CD4-positive, alpha-beta T cell (primary cell): ENCODE data around the gene MED13. TPM values are rescaled to one million over a fixed set of nuclear protein-coding genes. Genes with fewer than 3 reads are reported as not detected.

Experiments
- ATAC-seq: fragments of 200-7000 bp; cut with Tn5 transposase; one replicate; pipeline ENCODE4 v1.10.0; 2022; ENCODE audit warnings: mild to moderate bottlenecking; ENCODE audit not compliant: poor library complexity
- CTCF ChIA-PET: fragments of 350-600 bp; sonication (Branson Sonifier 250); formaldehyde crosslinking; loops from one replicate; lab custom pipeline; 2021; ENCODE audit warnings: antibody characterized with exemption, inconsistent platforms; lab: Charles Lee
- POLR2A ChIA-PET: fragments of 350-600 bp; sonication (Branson Sonifier 250); formaldehyde crosslinking; loops from one replicate; lab custom pipeline; 2021; ENCODE audit warnings: antibody characterized with exemption, inconsistent platforms; lab: Charles Lee
- DNase-seq, 14 experiments: peaks; one replicate each; pipeline ENCODE4 v3.0.0-alpha.2; 2013 to 2020; ENCODE audit warnings: mixed read lengths in 2 of 14
- H3K27ac ChIP-seq, 2 donors: one replicate each; pipeline versions ENCODE4 v1.5.1 to v1.7.0; 2013; ENCODE audit warnings: low read length in 2 of 2, low read depth in 1 of 2, mild to moderate bottlenecking in 1 of 2
- H3K27me3 ChIP-seq, 2 experiments: 1 replicate in 1 of 2; 2 replicates in 1 of 2; pipeline versions ENCODE4 v1.6.1 to v1.7.0; 2013; ENCODE audit warnings: low read length in 2 of 2, control low read depth in 1 of 2, mild to moderate bottlenecking in 1 of 2, moderate library complexity in 1 of 2; ENCODE audit not compliant: insufficient read depth in 2 of 2, control insufficient read depth in 1 of 2
- H3K36me3 ChIP-seq: one replicate; pipeline ENCODE4 v1.6.1; 2013; ENCODE audit warnings: low read length, control low read depth; ENCODE audit not compliant: insufficient read depth
- H3K4me1 ChIP-seq: one replicate; pipeline ENCODE4 v1.6.1; 2013; ENCODE audit warnings: low read length, control low read depth; ENCODE audit not compliant: insufficient read depth
- H3K4me3 ChIP-seq: one replicate; pipeline ENCODE4 v1.5.1; 2013; ENCODE audit warnings: mild to moderate bottlenecking, low read length, moderate library complexity
- H3K9me3 ChIP-seq, 2 experiments: 1 replicate in 1 of 2; 2 replicates in 1 of 2; pipeline versions ENCODE4 v1.6.1 to v1.7.0; 2013; ENCODE audit warnings: low read length in 2 of 2, mild to moderate bottlenecking in 2 of 2, control low read depth in 1 of 2, moderate library complexity in 1 of 2; ENCODE audit not compliant: control insufficient read depth in 1 of 2, insufficient read depth in 1 of 2
- H3K27ac Mint-ChIP-seq: one replicate; pipeline ENCODE4 v1.8.0; 2020; ENCODE audit warnings: mixed read lengths
- H3K27me3 Mint-ChIP-seq: one replicate; pipeline ENCODE4 v1.8.0; 2021; ENCODE audit warnings: mixed read lengths
- H3K36me3 Mint-ChIP-seq: one replicate; pipeline ENCODE4 v1.8.0; 2021; ENCODE audit warnings: low read depth, mixed read lengths
- H3K4me1 Mint-ChIP-seq: one replicate; pipeline ENCODE4 v1.8.0; 2021; ENCODE audit warnings: low read depth, mixed read lengths
- H3K4me3 Mint-ChIP-seq: one replicate; pipeline ENCODE4 v1.8.0; 2020; ENCODE audit warnings: mild to moderate bottlenecking, mixed read lengths
- H3K9me3 Mint-ChIP-seq: one replicate; pipeline ENCODE4 v1.8.0; 2020; ENCODE audit warnings: mixed read lengths
- CTCF ChIP-seq: fragments of 200-600 bp; IDR thresholded peaks from one replicate; pipeline ENCODE4 v1.8.0; 2022; ENCODE audit warnings: antibody characterized with exemption, mild to moderate bottlenecking
- intact Hi-C, 2 experiments: fragments of 100-400 bp; cut with DNase I in 1 of 2; cut with micrococcal nuclease in 1 of 2; formaldehyde crosslinking; loops; one replicate each; pipeline versions ENCODE4 v1.15.1 to v1.9.0; 2023 to 2025; cut with DNase I, micrococcal nuclease
- total RNA-seq, 174 experiments: library from RNA in 2 of 174; stranded (reverse) in 2 of 174; gene quantifications; one replicate each; pipeline ENCODE4 v1.2.3 and lab custom pipeline; 2021 to 2026

Gene MED13
- total RNA-seq, 2 experiments from 2014 or later: 75.7 to 85.8 TPM

GRCh38 chr17:62024866-62025265 is 40.2 kb downstream of the MED13 start:
- Mint-ChIP-seq H3K36me3 (peaks cover 85% of the 10 kb centered on the region), H3K4me1 (peaks cover 20% of the 10 kb centered on the region), H3K27ac (no peak overlapping the region), H3K9me3 (no peaks in the 10 kb centered on the region), H3K27me3 (no peaks in the 10 kb centered on the region), H3K4me3 (no peak overlapping the region)
- POLR2A ChIA-PET: no interaction called here
- H3K36me3 ChIP-seq: peaks cover 76% of the 10 kb centered on the region
- no peaks in the 10 kb centered on the region for H3K9me3 ChIP-seq
- no peaks in the 10 kb centered on the region for H3K4me1 ChIP-seq
- no peaks in the 10 kb centered on the region for H3K27me3 ChIP-seq
- no peak for TF ChIP-seq CTCF
- no peak overlapping the region for H3K4me3 ChIP-seq
- no peak for ATAC-seq
- no peak for DNase-seq
- H3K27ac ChIP-seq: no peak overlapping the region
- CTCF ChIA-PET: no interaction called here
- intact Hi-C loops: no loop called here

- peaks cover 70% of the 10 kb centered on the region for H3K36me3 Mint-ChIP-seq
- DNase-seq: no peak
- H3K27me3 ChIP-seq: no peaks in the 10 kb centered on the region
- H3K4me1 Mint-ChIP-seq: peaks cover 11% of the 10 kb centered on the region
- ATAC-seq: no peak
- intact Hi-C loops: no loop called here
- H3K27ac ChIP-seq: no peak overlapping the region
- no peak for TF ChIP-seq CTCF
- no peaks in the 10 kb centered on the region for H3K9me3 Mint-ChIP-seq
- H3K27ac Mint-ChIP-seq: no peak overlapping the region
- H3K9me3 ChIP-seq: no peaks in the 10 kb centered on the region
- CTCF ChIA-PET: no interaction called here
- no peaks in the 10 kb centered on the region for H3K27me3 Mint-ChIP-seq
- no peaks in the 10 kb centered on the region for H3K4me1 ChIP-seq
- peaks cover 36% of the 10 kb centered on the region for H3K36me3 ChIP-seq
- POLR2A ChIA-PET: no interaction called here
- H3K4me3 Mint-ChIP-seq: no peak overlapping the region
- H3K4me3 ChIP-seq: no peak overlapping the region
These were observed 47.2 kb downstream of the MED13 start for GRCh38 chr17:62017912-62018311.

GRCh38 chr17:62017496-62017895 is 47.6 kb downstream of the MED13 start:
- H3K27ac Mint-ChIP-seq: no peak overlapping the region

More at GRCh38 chr17:62017496-62017895, 47.6 kb downstream of the MED13 start:
- peaks cover 70% of the 10 kb centered on the region for H3K36me3 Mint-ChIP-seq
- no peak for TF ChIP-seq CTCF
- ChIA-PET CTCF (no interaction called here), POLR2A (no interaction called here)
- H3K27ac ChIP-seq: no peak overlapping the region
- DNase-seq (no peak), ATAC-seq (no peak)
- H3K4me1 Mint-ChIP-seq: peaks cover 11% of the 10 kb centered on the region
- no peaks in the 10 kb centered on the region for H3K9me3 Mint-ChIP-seq
- no peaks in the 10 kb centered on the region for H3K9me3 ChIP-seq
- H3K4me3 ChIP-seq: no peak overlapping the region
- H3K36me3 ChIP-seq: peaks cover 34% of the 10 kb centered on the region
- intact Hi-C loops: no loop called here
- H3K4me1 ChIP-seq: no peaks in the 10 kb centered on the region
- no peak overlapping the region for H3K4me3 Mint-ChIP-seq
- H3K27me3 Mint-ChIP-seq: no peaks in the 10 kb centered on the region
- H3K27me3 ChIP-seq: no peaks in the 10 kb centered on the region
